Fibroblast of the aortic adventitia (primary cell): Measurements from ENCODE around the gene POU2F1. TPM values are rescaled to one million over a fixed set of nuclear protein-coding genes. Genes with fewer than 3 reads are reported as not detected.

ENCODE experiments used
- DNase-seq: peaks from one replicate; pipeline ENCODE4 v3.0.0-alpha.2; 2010; ENCODE audit warnings: low read depth
- H3K4me3 ChIP-seq: 2 replicates; pipeline ENCODE4 v1.5.1; 2011; ENCODE audit warnings: low read depth, mild to moderate bottlenecking, control low read depth, low read length, moderate library complexity
- CTCF ChIP-seq: IDR thresholded peaks from 2 replicates; pipeline ENCODE4 v1.5.1; 2011; ENCODE audit warnings: mild to moderate bottlenecking, low read length, control low read depth, inconsistent platforms; ENCODE audit not compliant: insufficient read depth
- total RNA-seq: library from RNA; depleted of rRNA; stranded (reverse); fragments of >200 nt; gene quantifications from 2 replicates; pipeline ENCODE4 v1.2.3, GENCODE V29; 2012; ENCODE audit warnings: low replicate concordance

POU2F1 gene
- total RNA-seq, 1 donor: 10.7 TPM

GRCh38 chr1:167258858-167259257 lies 38.2 kb downstream of the POU2F1 start:
- no peak for TF ChIP-seq CTCF
- H3K4me3 ChIP-seq: no peak overlapping the region
- DNase-seq: no peak

GRCh38 chr1:167262836-167263235 lies 42.1 kb downstream of the POU2F1 start:
- H3K4me3 ChIP-seq: no peak overlapping the region
- DNase-seq: no peak
- TF ChIP-seq CTCF: no peak

- DNase-seq: no peak
- no peak overlapping the region for H3K4me3 ChIP-seq
- TF ChIP-seq CTCF: no peak
Measured at GRCh38 chr1:167263344-167263743, 42.7 kb downstream of the POU2F1 start.

DNA sequence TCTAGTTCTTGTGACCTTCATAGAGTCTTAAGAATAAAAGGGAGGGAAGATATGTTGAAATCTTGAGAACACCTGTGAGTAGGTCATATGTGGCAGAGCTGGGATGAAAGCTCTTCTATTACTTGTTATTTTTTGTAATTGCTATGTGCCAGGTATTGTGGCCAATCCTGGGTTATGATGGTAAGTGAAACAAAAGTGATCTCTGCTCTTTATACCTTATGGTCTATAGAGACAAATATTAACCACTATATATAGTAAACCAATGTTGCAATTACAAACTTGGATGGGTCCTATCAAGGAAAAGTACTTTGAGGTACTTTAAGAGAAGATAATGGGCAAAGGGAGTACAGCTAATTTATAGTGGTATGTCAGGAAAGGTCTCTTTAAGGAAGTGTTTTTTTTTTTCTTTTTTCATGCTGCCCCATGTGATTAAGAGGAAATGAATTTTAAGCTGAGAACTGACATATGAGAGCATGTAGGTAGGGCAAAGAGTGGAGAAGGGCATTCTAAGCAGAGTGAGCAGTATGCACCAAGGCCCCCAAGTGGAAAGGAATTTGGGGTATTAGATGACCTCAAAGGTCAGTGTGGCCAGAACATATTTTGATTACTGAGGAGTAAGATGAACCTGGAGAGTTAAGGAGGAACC lies 43.3 kb downstream of the POU2F1 start:
- H3K4me3 ChIP-seq: no peak overlapping the region
- no peak for DNase-seq
- no peak for TF ChIP-seq CTCF

DNA sequence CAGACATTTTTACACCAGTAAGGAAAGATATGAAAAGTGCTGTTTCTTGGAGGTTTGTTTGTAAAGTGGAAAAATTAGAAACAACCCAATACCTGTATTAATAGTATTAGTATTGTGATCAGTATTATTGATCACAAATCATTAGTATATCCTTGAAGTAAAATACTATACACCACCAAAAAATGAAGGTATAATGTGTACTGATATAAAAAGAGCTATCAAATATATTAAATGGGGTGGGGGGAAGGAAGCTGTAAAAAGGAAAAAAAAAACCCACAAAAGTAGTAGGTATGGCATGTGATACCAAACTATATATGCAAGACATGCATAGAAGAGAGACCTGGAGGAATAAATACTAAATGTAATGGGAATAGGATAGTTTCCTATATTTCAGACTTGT lies 46.3 kb downstream of the POU2F1 start:
- no peak for TF ChIP-seq CTCF
- no peak overlapping the region for H3K4me3 ChIP-seq
- no peak for DNase-seq

GRCh38 chr1:167268347-167268787 lies 47.7 kb downstream of the POU2F1 start:
- DNase-seq: no peak
- H3K4me3 ChIP-seq: no peak overlapping the region
- no peak for TF ChIP-seq CTCF
